Mammary microvascular endothelial cell (primary cell): ENCODE results near the gene ZRANB3. TPM values are rescaled to one million over a fixed set of nuclear protein-coding genes. Genes with fewer than 3 reads are reported as not detected.

Experiments used
- total RNA-seq: library from RNA; depleted of rRNA; stranded (reverse); fragments of >200 nt; gene quantifications from 2 replicates; pipeline ENCODE4 v1.2.3, GENCODE V29; 2015

The ZRANB3 gene
- total RNA-seq = 4.9 and 8.3 TPM in 2 replicates

GRCh38 chr2:135530313-135531230, at the start of gene ZRANB3:
Gene ZRANB3, minus strand, starts transcription at chr2:135531218.

GRCh38 chr2:135531231-135532197, 496 bp upstream of the ZRANB3 start, which contains the start of gene R3HDM1:
Gene R3HDM1, plus strand, starts transcription at chr2:135531484. Its CDS starts 73,362 bp downstream, at chr2:135604846.

Other genes with a start within 250 kb of the ZRANB3 start
- gene R3HDM1, start 266 bp upstream of the ZRANB3 start, total RNA-seq = 11.3 and 17.2 TPM in 2 replicates
- 40.2 and 51.4 TPM in 2 replicates for gene UBXN4, start 210.6 kb upstream of the ZRANB3 start, total RNA-seq